ENCODE measurements around the gene WWOX.

WWOX gene

GRCh38 chr16:78763821-78764440, 664.5 kb downstream of the WWOX start:
- H3K4me3 ChIP-seq (ENCODE audit: low read depth, low read length) = no peak overlapping the region
- no peak for DNase-seq (ENCODE audit: low read depth)
- no peak for TF ChIP-seq CTCF (IDR thresholded peaks at IDR 0.05; ENCODE audit: insufficient read depth, low read depth, low read length, missing control alignments)

GRCh38 chr16:78764478-78764877, 665.0 kb downstream of the WWOX start:
- no peak for DNase-seq (ENCODE audit: low read depth)
- H3K4me3 ChIP-seq (ENCODE audit: low read depth, low read length) = no peak overlapping the region
- TF ChIP-seq CTCF (IDR thresholded peaks at IDR 0.05; ENCODE audit: insufficient read depth, low read depth, low read length, missing control alignments) = no peak

GRCh38 chr16:78768226-78768625, 668.8 kb downstream of the WWOX start:
- H3K4me3 ChIP-seq (ENCODE audit: low read depth, low read length) = no peak overlapping the region
- no peak for DNase-seq (ENCODE audit: low read depth)
- no peak for TF ChIP-seq CTCF (IDR thresholded peaks at IDR 0.05; ENCODE audit: insufficient read depth, low read depth, low read length, missing control alignments)

- H3K4me3 ChIP-seq (ENCODE audit: low read depth, low read length) = no peak overlapping the region
- peak; percentile 58 for DNase-seq (ENCODE audit: low read depth)
- no peak for TF ChIP-seq CTCF (IDR thresholded peaks at IDR 0.05; ENCODE audit: insufficient read depth, low read depth, low read length, missing control alignments)
These were observed 669.3 kb downstream of the WWOX start for GRCh38 chr16:78768718-78769117.

GRCh38 chr16:78770353-78771091, 671.1 kb downstream of the WWOX start:
- DNase-seq (ENCODE audit: low read depth) = peak; percentile 64
- no peak overlapping the region for H3K4me3 ChIP-seq (ENCODE audit: low read depth, low read length)
- peak; percentile 84 for TF ChIP-seq CTCF (IDR thresholded peaks at IDR 0.05; ENCODE audit: insufficient read depth, low read depth, low read length, missing control alignments)

- H3K4me3 ChIP-seq (ENCODE audit: low read depth, low read length) = no peak overlapping the region
- no peak for DNase-seq (ENCODE audit: low read depth)
- TF ChIP-seq CTCF (IDR thresholded peaks at IDR 0.05; ENCODE audit: insufficient read depth, low read depth, low read length, missing control alignments) = no peak
These were observed 673.8 kb downstream of the WWOX start for GRCh38 chr16:78773291-78773702.
